Muscle of leg (tissue), 11 donors: Measurements from ENCODE around the gene ADTRP. TPM values are rescaled to one million over a fixed set of nuclear protein-coding genes. Genes with fewer than 3 reads are reported as not detected.

Experiments
- DNase-seq: peaks from one replicate; pipeline ENCODE4 v3.0.0; 2013
- H3K27ac ChIP-seq: one replicate; pipeline ENCODE4 v1.5.1; 2013; ENCODE audit warnings: mild to moderate bottlenecking, low read length, control low read depth
- H3K27me3 ChIP-seq: one replicate; pipeline ENCODE4 v1.6.1; 2013; ENCODE audit warnings: low read length; ENCODE audit not compliant: control insufficient read depth, insufficient read depth
- H3K36me3 ChIP-seq: one replicate; pipeline ENCODE4 v1.6.1; 2013; ENCODE audit warnings: low read length; ENCODE audit not compliant: control insufficient read depth, insufficient read depth
- H3K4me1 ChIP-seq: one replicate; pipeline ENCODE4 v1.6.1; 2013; ENCODE audit warnings: low read length; ENCODE audit not compliant: control insufficient read depth, insufficient read depth
- H3K4me3 ChIP-seq: one replicate; pipeline ENCODE4 v1.5.1; 2013; ENCODE audit warnings: low read length, control low read depth
- H3K9me3 ChIP-seq: replicated peaks from 2 replicates; pipeline ENCODE4 v1.6.1; 2013; ENCODE audit warnings: low read depth, low read length; ENCODE audit not compliant: control insufficient read depth
- WGBS: methylation state at CpG from one replicate; pipeline ENCODE4 v1.1.5; 2013; ENCODE audit warnings: missing lambda C conversion rate; ENCODE audit not compliant: insufficient coverage; 5-methylcytosine and 5-hydroxymethylcytosine counted together
- polyA plus RNA-seq, 8 donors: library from polyadenylated mRNA; unstranded; fragments of 120-200 nt; gene quantifications; one replicate each; pipeline versions ENCODE4 v1.2.1 to v1.2.3, GENCODE V29; 2013; ENCODE audit warnings: inconsistent platforms in 1 of 8, low replicate concordance in 1 of 8; ENCODE audit not compliant: insufficient read length in 8 of 8, insufficient read depth in 1 of 8
- total RNA-seq: library from RNA; stranded (reverse); fragments of 120-200 nt; gene quantifications from one replicate; pipeline ENCODE4 v1.2.4, GENCODE V29; 2013

ADTRP gene
- total and polyA plus RNA-seq, 9 donors: 0.12 to 2.3 (median 0.71) TPM

DNA sequence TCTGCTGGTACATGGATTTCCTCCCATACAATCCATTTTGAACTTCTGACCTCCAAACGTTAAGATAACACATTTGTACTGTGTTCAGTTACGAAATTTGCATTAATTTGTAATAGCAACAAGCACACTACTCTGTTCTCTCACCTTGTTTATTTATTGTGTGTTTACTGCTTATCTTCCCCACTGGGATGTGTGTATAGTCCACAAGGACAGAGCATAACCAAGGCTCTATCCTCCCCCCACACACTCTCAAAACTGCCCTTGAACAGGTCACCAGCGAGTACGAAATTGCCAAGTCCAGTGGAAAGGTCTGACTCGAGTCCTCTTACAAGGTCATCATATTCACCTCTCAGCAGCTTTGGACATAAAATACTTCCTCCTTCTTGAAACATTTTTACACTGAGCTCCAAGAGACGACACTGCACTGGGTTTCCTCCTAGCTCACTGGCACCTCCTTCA is 18.6 kb downstream of the ADTRP start:
- no peak overlapping the region for H3K27ac ChIP-seq
- no peak overlapping the region for H3K4me3 ChIP-seq
- DNase-seq: peak; percentile 60
- no peaks in the 10 kb centered on the region for H3K27me3 ChIP-seq
- no peaks in the 10 kb centered on the region for H3K9me3 ChIP-seq
- H3K4me1 ChIP-seq: no peaks in the 10 kb centered on the region
- 50% methylated on average over 4 of the region's 6 CpGs for WGBS
- H3K36me3 ChIP-seq: no peaks in the 10 kb centered on the region

DNA sequence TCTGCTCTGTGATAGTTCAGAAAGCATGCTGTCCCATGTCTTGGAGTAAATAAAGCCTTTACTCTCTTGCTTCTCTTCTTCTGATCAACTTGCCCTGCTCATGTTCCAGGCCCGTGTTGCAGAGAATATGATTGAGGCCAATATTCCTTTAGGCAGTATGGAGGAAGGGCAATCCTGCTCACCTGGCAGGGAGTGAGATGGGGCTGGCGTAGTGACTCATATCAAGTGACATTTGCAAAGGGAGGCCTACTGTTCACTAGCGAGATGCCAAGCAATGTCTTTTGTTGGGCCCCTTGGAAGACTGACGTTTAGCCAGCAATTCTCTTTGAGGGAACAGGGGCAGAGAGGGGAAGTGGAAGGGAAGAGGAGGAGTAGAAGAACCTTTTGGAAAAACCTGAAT is 19.7 kb downstream of the ADTRP start:
- Histone ChIP-seq H3K27me3 (no peaks in the 10 kb centered on the region), H3K4me1 (no peaks in the 10 kb centered on the region), H3K4me3 (no peak overlapping the region), H3K36me3 (no peaks in the 10 kb centered on the region), H3K9me3 (no peaks in the 10 kb centered on the region), H3K27ac (no peak overlapping the region)
- no peak for DNase-seq
- 58% methylated on average over 3 of the region's 4 CpGs for WGBS

DNA sequence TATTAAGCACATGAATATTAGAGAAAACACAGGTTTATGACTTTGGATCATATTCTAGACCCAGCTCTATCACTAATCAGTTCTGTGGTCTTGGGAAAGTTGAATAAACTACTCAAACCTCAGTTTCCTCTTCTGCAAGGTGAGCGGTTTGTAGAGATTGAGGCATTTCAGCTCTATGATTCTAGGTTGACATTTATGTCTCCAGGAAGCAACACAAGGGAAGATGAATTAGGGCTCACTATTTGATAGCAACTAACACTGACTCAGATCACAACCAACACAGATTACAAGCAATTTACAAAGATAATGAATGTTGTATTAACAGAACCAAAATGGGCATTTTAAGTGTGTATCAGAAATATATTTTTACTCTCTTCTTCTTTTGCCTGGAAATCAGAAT is 21.9 kb downstream of the ADTRP start:
- no peaks in the 10 kb centered on the region for H3K27me3 ChIP-seq
- no peaks in the 10 kb centered on the region for H3K9me3 ChIP-seq
- no peaks in the 10 kb centered on the region for H3K4me1 ChIP-seq
- H3K27ac ChIP-seq: no peak overlapping the region
- no peak for DNase-seq
- no peak overlapping the region for H3K4me3 ChIP-seq
- H3K36me3 ChIP-seq: no peaks in the 10 kb centered on the region
- no CpG with 5 or more reads among the region's 1 CpG for WGBS

DNA sequence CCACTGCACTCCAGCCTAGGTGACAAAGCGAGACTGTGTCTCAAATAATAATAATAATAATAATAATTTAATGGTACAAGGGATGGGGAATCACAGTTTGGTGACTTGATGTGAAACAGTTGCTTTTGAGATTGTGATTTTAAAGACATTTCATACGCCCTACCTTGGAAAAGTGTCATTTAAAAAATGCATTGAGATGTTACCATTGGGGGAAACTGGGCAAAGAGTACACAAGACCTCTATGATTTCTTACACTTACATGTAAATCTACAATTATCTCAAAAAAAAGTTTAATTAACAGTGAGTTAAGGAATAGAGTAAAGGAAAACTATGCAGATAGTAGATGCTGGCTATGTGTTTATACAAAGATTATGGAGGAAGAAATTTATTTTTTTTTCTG is 22.3 kb downstream of the ADTRP start:
- Histone ChIP-seq H3K36me3 (no peaks in the 10 kb centered on the region), H3K27ac (no peak overlapping the region), H3K4me1 (no peaks in the 10 kb centered on the region), H3K4me3 (no peak overlapping the region), H3K27me3 (no peaks in the 10 kb centered on the region), H3K9me3 (no peaks in the 10 kb centered on the region)
- WGBS: no CpG with 5 or more reads among the region's 2 CpGs
- no peak for DNase-seq

DNA sequence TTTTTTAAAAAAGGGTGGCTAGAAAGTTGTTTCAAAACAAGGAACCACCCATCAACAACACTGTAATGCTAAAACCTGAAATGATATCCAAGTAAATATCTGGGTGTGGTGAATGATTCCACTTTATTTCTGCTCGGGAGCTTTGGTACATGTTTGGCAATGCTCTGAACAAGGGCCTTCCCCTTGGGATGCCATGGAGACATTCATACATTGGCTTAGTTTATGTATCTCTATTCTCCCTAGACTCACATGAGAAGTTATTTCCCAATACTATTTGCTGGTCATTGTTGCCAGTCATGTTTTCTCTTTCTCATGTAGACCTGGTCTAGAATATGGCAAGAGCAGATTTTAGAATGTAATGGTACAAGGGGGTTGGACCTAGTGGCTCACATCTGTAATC is 22.9 kb downstream of the ADTRP start:
- H3K27ac ChIP-seq: no peak overlapping the region
- no peak for DNase-seq

DNA sequence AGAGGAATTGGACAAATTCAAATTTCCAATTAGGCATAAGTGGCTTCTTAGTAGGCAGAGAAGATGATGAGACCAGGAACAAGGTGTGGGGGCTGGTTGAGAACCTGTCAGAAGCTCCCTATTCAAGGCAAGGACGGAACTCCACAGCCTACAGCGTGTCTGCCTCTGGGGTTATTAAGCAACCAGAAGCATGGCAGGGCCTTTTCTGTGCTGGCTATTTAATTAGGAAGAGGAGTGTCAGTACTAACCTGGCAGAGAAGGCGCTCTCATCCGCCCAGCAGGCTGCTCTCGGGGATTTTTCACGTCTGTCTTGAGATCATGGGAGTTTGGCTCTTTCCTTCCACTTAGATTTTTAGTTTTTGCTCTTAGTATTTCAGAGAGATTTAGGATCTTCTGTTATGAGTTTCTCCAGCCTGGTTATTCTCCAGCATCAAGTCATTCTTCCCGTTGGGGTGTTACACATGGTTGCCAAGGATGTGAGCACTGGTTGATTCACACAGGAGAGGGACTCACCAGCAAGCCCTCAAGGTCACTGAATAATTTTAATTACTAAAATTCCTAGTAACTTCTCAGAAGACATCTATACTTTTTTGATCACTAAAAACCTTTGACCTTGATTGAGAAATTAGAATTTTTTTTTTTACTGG is 23.9 kb downstream of the ADTRP start:
- no peak overlapping the region for H3K27ac ChIP-seq

More for the DNA sequence above, 22.9 kb downstream of the ADTRP start:
- no peaks in the 10 kb centered on the region for H3K4me1 ChIP-seq
- H3K27me3 ChIP-seq: no peaks in the 10 kb centered on the region
- WGBS: no CpG with 5 or more reads among the region's 1 CpG
- H3K4me3 ChIP-seq: no peak overlapping the region
- H3K9me3 ChIP-seq: no peaks in the 10 kb centered on the region
- H3K36me3 ChIP-seq: no peaks in the 10 kb centered on the region

DNA sequence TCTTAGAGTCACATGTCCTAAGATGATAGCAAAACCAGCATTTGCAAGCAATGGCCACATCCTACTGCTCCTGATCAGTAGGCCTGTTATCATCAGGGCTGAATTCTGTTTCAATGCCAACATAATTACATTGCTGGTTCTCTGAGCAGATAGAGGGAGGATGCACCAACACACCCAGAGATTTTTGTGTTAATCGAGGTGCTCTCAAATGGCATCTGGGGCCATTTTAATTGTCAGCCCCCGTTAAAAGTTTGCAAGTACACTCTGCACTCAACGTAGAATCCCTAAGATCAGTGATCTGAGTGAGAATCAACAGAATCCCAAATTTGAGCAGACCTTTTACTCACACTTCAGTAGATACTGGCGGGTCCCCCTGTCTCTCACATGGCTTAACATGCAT is 24.8 kb downstream of the ADTRP start:
- Histone ChIP-seq H3K4me1 (no peaks in the 10 kb centered on the region), H3K9me3 (no peaks in the 10 kb centered on the region), H3K36me3 (no peaks in the 10 kb centered on the region), H3K27ac (no peak overlapping the region), H3K27me3 (no peaks in the 10 kb centered on the region), H3K4me3 (no peak overlapping the region)
- 100% methylated on average over 3 of the region's 4 CpGs for WGBS
- no peak for DNase-seq

More for the DNA sequence above, 23.9 kb downstream of the ADTRP start:
- H3K4me3 ChIP-seq: no peak overlapping the region
- no peaks in the 10 kb centered on the region for H3K9me3 ChIP-seq
- H3K36me3 ChIP-seq: no peaks in the 10 kb centered on the region
- H3K27me3 ChIP-seq: no peaks in the 10 kb centered on the region
- WGBS: 83% methylated on average over 2 of the region's 7 CpGs
- DNase-seq: no peak
- no peaks in the 10 kb centered on the region for H3K4me1 ChIP-seq

DNA sequence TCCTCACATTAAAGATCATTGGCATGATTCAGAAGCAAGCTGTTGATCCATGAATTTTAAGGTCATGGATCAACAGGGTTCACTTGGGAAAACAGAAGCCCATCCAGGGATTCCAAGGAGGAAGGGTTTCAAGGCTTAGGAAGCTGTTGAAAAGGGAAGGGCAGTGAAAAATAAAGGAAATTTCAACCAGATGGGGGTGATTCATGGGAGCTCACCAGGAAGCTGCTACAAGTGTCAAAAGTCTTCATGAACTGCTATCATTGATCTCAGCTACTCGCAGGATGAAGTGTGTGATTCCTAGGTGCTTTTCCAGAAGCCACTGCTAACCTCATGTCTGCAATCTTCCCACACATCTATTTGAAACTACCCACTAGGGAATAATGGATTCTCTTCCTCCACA is 26.2 kb downstream of the ADTRP start:
- WGBS: 20% methylated on average over 1 of the region's 1 CpG
- Histone ChIP-seq H3K4me3 (no peak overlapping the region), H3K27ac (no peak overlapping the region), H3K9me3 (no peaks in the 10 kb centered on the region), H3K27me3 (no peaks in the 10 kb centered on the region), H3K36me3 (no peaks in the 10 kb centered on the region), H3K4me1 (no peaks in the 10 kb centered on the region)
- DNase-seq: no peak

DNA sequence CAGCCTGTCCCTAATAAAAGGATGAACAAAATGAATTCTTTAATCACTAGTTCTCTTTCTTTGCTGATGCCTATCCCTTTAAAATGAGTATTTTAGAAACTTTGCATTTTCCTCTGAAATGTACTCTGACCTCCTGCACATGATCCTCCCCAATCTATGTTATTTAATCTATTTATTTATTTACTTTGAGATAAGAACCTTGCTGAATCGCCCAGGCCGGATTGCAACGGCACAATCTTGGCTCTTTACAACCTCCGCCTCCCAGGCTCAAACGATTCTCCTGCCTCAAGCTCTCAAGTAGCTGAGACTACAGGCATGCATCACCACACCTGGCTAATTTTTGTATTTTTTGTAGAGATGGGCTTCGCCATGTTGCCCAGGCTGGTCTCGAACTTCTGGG is 27.9 kb downstream of the ADTRP start:
- Histone ChIP-seq H3K9me3 (no peaks in the 10 kb centered on the region), H3K36me3 (no peaks in the 10 kb centered on the region), H3K4me1 (no peaks in the 10 kb centered on the region), H3K27ac (no peak overlapping the region), H3K27me3 (no peaks in the 10 kb centered on the region), H3K4me3 (no peak overlapping the region)
- WGBS: 80% methylated on average over 5 of the region's 7 CpGs
- no peak for DNase-seq

DNA sequence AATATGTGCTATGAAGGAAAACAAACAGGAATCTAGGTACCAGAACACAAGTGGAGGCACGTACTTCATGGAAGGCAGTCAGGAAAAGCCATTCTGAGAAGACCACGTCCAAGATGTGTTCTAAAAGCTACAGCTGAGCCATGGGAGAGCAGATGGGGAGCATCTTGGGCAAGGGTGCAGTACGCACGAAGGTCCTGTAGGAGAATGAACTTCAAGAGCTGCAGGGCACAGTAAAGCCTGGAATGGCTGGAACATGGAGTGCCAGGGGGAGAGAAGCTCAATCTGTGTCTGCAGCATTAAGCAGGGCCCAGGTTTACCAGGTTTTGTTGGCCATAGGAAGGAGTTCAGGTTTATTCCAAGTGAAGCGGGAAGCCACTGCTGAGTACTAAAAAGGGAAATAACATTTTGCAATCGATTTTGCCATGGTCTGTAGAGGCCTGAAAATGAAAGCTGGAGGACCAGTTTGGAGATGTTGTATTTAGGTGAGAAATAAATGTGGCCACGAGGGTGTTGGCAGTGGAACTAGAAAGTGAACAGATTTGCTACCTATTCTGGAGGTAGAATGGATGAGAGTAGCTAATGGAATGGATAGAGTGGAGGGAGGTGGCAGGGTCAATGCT is 29.9 kb downstream of the ADTRP start:
- no peak for DNase-seq

More for the DNA sequence above, 29.9 kb downstream of the ADTRP start:
- WGBS: 86% methylated on average over 7 of the region's 7 CpGs
- Histone ChIP-seq H3K9me3 (no peaks in the 10 kb centered on the region), H3K27me3 (no peaks in the 10 kb centered on the region), H3K4me3 (no peak overlapping the region), H3K27ac (no peak overlapping the region), H3K4me1 (peaks cover 5% of the 10 kb centered on the region), H3K36me3 (no peaks in the 10 kb centered on the region)
